GM13977 (cell line): Measurements from ENCODE around the gene CUX1.

ENCODE experiments used
- DNase-seq: peaks from one replicate; pipeline ENCODE4 v3.0.0; 2012; ENCODE audit warnings: low spot score
- in situ Hi-C: fragments of 300-500 bp; cut with MboI; formaldehyde crosslinking; loops from one replicate; pipeline ENCODE4 v1.12.0; 2022; ENCODE audit warnings: low sequenced_read_pairs, low pct_unique_long_range_greater_than_20kb, mixed read lengths, inconsistent platforms; ENCODE audit not compliant: unreplicated experiment
- TF ChIP-seq, protein P1 (sequence below): IDR thresholded peaks from 2 replicates; pipeline ENCODE4 v1.5.1; 2012; ENCODE audit warnings: mild to moderate bottlenecking, control low read depth; ENCODE audit not compliant: insufficient read depth; ENCODE audit errors: extremely low read depth, missing control alignments

The CUX1 gene

DNA sequence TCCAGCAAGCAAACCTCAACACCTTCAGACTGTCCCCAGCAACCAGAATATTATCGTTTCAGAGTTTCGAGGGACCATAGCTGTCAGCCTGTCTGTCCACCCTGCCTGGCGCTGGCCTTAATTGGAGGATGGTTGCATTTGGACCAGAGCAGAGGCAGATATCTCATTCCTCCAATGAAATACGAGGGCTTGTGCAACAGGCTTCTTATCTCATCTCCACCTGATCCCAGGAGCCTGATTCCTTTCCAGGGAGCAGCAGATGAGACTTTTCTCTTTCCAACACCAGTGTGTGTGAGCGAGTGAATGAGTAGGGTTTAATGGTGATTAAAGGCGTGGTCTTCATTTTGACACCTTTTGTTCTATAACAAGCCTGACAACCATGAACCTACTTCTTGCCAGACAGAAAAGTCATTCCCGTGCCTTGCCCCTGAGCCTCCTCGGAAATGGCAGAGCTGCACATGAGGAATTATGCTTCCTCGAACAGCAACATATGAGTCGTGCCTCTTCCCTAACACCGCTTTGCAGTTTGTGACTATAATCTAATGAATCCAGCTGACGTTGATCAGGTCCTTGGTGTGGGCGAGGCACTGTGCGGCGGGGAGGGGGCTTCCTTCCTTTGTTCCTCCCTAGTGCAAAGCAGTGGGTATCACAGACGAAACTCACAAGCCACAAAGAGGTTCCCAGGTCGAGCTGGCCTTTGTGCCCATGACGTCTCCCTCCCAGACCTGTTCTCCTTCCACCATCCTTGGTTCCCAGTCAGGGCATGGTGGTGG is 147.4 kb downstream of the CUX1 start:
- in situ Hi-C loops, result no loop called here
- TF ChIP-seq, protein P1, sequence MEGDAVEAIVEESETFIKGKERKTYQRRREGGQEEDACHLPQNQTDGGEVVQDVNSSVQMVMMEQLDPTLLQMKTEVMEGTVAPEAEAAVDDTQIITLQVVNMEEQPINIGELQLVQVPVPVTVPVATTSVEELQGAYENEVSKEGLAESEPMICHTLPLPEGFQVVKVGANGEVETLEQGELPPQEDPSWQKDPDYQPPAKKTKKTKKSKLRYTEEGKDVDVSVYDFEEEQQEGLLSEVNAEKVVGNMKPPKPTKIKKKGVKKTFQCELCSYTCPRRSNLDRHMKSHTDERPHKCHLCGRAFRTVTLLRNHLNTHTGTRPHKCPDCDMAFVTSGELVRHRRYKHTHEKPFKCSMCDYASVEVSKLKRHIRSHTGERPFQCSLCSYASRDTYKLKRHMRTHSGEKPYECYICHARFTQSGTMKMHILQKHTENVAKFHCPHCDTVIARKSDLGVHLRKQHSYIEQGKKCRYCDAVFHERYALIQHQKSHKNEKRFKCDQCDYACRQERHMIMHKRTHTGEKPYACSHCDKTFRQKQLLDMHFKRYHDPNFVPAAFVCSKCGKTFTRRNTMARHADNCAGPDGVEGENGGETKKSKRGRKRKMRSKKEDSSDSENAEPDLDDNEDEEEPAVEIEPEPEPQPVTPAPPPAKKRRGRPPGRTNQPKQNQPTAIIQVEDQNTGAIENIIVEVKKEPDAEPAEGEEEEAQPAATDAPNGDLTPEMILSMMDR, result no peak
- no peak for DNase-seq

DNA sequence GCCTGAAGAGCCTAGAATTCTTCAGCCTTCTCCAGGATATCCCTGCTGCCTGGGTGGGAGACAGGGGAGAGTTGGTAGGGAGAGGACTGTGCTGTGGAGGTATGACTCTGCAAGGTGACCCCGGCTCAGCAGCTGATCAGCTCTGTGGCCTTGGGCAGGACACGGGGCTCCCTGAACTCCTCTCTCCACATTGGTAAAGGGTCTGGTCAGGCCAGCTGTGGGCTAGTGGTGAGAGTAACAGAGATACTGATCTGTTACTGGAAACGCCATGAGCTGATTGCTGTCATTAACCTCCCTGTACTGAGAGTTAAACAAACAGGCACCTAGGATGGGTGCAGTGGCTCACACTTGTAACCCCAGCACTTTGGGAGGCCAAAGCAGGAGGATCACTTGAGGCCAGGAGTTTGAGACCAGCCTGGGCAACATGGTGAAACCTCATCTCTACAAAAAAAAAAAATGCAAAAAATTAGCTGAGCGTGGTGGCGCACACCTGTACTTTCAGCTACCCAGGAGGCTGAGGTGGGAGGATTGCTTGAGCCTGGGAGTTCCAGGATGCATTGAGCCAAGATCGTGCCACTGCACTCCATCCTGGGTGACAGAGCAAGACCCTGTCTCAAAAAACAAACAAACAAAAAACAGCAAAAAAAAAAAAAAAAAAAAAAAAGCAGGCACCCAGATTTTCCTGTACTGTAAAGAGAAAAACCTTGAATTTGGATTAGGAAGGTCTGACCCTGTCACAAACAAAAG is 151.5 kb downstream of the CUX1 start:
- TF ChIP-seq, protein P1, result no peak
- in situ Hi-C loops, result no loop called here
- DNase-seq, result no peak

DNA sequence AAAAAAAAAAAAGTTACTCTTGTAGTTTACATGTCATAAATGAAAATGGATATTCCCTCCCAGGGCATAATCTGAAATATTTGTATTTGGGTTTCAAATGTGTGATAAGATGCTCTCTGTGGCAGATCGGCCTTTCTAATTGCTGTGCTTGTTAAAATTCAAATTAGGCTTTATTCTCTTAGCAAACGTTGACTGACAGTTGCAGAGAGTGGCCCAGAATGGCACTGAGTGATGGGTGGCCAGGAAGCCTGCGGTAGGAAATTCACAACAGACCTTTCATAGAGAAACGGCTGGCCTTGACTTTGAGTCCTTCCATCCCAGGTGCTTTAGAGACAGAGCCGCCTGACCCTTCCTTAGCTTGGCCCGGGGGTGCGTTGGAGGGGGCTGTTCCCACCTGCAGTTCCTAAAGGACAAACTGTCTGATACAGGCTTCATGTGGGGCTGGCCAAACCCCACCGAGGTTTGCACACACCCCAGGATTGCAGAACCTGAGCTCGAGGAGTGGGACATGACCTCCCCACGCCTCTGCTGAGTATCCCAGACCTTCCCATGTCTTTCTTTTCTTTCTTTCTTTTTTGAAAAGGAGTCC is 152.7 kb downstream of the CUX1 start:
- TF ChIP-seq, protein P1, result no peak
- in situ Hi-C loops, result no loop called here
- DNase-seq, result no peak

DNA sequence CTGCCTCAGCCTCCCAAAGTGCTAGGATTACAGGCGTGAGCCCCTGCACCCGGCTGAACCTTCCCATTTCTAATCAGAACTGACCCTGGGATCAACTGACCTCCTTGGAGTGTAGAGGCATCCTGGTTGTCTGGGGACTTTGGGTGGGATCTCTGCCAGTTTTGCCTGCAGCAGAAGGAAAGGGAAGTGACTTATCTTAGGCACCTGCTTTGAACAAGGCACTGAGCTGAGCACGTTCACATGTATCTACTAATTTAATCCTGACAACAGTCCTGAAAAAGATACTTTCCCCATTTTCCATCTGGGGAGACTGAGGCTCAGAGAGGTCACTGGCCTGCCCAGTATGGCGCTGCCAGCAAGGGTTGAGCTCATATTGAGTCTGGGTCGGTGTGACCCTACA is 153.4 kb downstream of the CUX1 start:
- TF ChIP-seq, protein P1, result no peak
- no peak for DNase-seq
- in situ Hi-C loops, result no loop called here

DNA sequence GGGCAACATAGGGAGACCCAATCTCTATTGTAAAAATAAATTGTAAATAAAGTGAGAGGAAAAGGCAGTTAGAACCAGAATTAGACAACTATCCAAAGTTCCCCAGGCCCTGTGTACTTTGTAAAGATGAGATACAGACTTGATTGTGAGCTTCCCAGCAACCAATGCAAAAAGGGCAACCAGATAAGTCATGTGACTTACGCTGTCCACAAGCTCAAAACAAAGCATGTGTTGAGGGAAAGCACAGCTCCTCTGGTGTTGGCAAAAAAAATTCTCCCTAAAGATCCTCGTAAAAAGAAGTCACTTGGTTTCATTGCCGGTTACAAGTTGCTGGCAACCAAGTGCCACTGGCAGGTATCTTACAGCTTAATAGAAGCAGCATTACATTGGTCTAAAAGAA is 154.0 kb downstream of the CUX1 start:
- DNase-seq, result no peak
- in situ Hi-C loops, result no loop called here
- TF ChIP-seq, protein P1, result no peak

DNA sequence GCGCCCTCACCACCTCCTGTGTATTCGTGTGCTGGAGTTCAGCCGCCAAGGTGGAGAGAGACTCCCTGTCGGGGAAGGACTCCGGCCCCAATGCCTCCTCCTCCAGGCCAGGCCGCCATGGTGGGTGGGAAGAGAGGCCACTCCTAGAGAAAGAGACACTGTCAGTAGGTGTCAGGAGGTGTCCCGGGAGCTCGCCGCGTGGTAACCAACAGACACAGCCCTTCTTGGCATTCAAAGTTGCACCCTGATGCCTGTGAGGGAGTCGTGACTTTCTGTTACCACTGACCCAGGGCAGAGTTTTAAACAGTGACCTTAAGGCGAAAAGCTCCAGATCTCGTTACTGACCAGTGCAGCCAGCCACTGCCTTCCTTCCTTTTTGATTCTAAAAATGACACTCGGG is 155.2 kb downstream of the CUX1 start:
- in situ Hi-C loops, result no loop called here
- TF ChIP-seq, protein P1, result no peak
- DNase-seq, result no peak
